Activated naive CD4-positive, alpha-beta T cell treated with anti-CD3 and anti-CD28 coated beads for 36 hours (primary cell): ENCODE measurements around the gene MYO1E. TPM values are rescaled to one million over a fixed set of nuclear protein-coding genes. Genes with fewer than 3 reads are reported as not detected.
A peak's percentile ranks its signal among the peaks of the same experiment; 100 is the strongest.

Source experiments
- CTCF ChIA-PET: fragments of 350-600 bp; sonication (Branson Sonifier 250); formaldehyde crosslinking; loops from one replicate; lab custom pipeline; 2021; ENCODE audit warnings: antibody characterized with exemption; lab: Charles Lee
- DNase-seq: peaks from one replicate; pipeline ENCODE4 v3.0.0-alpha.2; 2020
- H3K27ac Mint-ChIP-seq: one replicate; pipeline ENCODE4 v1.8.0; 2021; ENCODE audit warnings: mild to moderate bottlenecking, mixed read lengths
- H3K27me3 Mint-ChIP-seq: one replicate; pipeline ENCODE4 v1.8.0; 2021; ENCODE audit warnings: low read depth, mixed read lengths
- H3K36me3 Mint-ChIP-seq: one replicate; pipeline ENCODE4 v1.8.0; 2021; ENCODE audit warnings: low read depth, mixed read lengths
- H3K4me1 Mint-ChIP-seq: one replicate; pipeline ENCODE4 v1.8.0; 2021; ENCODE audit warnings: low read depth, mixed read lengths
- H3K4me3 Mint-ChIP-seq: one replicate; pipeline ENCODE4 v1.8.0; 2021; ENCODE audit warnings: mild to moderate bottlenecking, moderate library complexity, mixed read lengths
- H3K9me3 Mint-ChIP-seq: one replicate; pipeline ENCODE4 v1.8.0; 2021; ENCODE audit warnings: mixed read lengths
- intact Hi-C: fragments of 100-400 bp; cut with micrococcal nuclease; formaldehyde crosslinking; loops from one replicate; pipeline ENCODE4 v1.15.1; 2023
- total RNA-seq, 2 experiments: library from RNA; stranded (reverse); gene quantifications; one replicate each; pipeline ENCODE4 v1.2.3, GENCODE V29; 2021

The MYO1E gene
- total RNA-seq, 2 experiments from 2014 or later: 1.4 to 2.9 TPM

DNA sequence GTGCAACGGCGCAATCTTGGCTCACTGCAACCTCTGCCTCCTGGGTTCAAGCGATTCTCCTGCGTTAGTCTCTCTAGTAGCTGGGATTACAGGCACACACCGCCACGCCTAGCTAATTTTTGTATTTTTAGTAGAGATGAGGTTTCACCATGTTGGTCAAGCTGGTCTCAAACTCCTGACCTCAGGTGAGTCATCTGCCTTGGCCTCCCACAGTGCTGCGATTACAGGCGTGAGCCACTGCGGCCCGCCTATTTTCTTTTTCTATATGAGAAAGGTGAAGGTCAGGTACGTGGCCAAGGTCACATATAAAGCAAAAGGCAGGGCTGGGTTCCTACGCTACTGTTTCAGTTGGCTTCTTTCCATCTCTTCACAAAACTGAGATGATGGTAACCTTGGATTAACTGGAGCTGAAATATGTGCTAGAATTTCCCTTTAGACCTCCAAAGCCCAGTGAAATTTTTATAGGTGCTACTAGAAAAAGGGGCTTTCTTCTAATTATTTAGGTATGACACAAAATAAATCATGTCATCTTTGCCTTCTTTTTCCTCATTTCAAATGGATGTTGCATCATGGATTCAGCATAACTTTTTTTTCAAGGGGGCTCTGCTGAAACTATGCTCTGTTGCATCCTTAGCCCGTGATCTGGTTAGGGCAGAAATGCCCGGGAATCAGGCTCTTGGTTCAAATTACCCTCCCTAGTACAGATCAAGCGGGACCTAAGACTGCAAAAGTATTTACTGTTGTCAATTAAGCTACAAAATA, 68.5 kb downstream of the MYO1E start:
- H3K4me1 Mint-ChIP-seq: peaks cover 23% of the 10 kb centered on the region
- no peak overlapping the region for H3K27ac Mint-ChIP-seq
- no peaks in the 10 kb centered on the region for H3K9me3 Mint-ChIP-seq
- intact Hi-C loops: no loop called here
- DNase-seq: no peak
- H3K36me3 Mint-ChIP-seq: no peaks in the 10 kb centered on the region
- H3K4me3 Mint-ChIP-seq: no peak overlapping the region
- CTCF ChIA-PET: no interaction called here
- H3K27me3 Mint-ChIP-seq: no peaks in the 10 kb centered on the region

DNA sequence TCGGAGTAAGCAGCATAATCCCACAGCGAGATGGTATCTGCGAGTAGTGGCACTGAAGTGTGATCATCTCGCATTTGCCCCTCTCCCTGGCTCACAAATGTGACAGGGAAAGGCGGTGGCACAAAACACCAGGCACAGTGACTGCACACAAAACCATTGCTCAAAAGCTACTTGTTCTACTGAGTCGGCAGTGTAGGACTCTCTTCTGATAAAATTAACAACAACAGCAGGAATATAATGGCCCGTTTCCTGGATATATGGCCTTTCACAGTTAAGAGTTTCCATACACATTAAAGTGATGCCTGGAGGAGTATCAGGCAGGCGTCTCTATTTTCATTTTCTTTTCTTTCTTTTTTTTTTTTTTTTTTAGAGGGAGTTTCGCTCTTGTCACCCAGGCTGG, 69.0 kb downstream of the MYO1E start:
- Mint-ChIP-seq H3K27ac (no peak overlapping the region), H3K4me1 (peaks cover 28% of the 10 kb centered on the region)
- DNase-seq: no peak

DNA sequence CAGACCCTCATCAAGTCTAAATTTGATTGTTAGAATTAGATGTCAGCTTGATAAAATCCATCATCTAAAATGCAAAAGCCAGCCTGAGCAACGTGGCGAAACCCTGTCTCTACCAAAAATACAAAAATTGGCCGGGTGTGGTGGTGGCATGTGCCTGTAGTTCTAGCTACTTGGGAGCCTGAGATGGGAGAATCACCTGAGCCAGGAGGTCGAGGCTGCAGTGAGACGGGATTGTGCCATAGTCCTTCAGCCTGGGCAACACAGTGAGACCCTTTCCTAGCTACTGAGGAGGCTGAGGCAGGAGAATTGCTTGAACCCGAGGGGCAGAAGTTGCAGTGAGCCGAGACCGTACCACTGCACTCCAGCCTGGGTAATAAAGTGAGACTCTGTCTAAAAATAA, 69.5 kb downstream of the MYO1E start:
- Mint-ChIP-seq H3K27me3 (no peaks in the 10 kb centered on the region), H3K4me1 (peaks cover 33% of the 10 kb centered on the region), H3K9me3 (no peaks in the 10 kb centered on the region), H3K4me3 (no peak overlapping the region), H3K36me3 (no peaks in the 10 kb centered on the region), H3K27ac (no peak overlapping the region)
- intact Hi-C loops: no loop called here
- CTCF ChIA-PET: no interaction called here
- DNase-seq: no peak

More for the DNA sequence above, 69.0 kb downstream of the MYO1E start:
- Mint-ChIP-seq H3K9me3 (no peaks in the 10 kb centered on the region), H3K27me3 (no peaks in the 10 kb centered on the region), H3K36me3 (no peaks in the 10 kb centered on the region), H3K4me3 (no peak overlapping the region)
- intact Hi-C loops: no loop called here
- CTCF ChIA-PET: no interaction called here

DNA sequence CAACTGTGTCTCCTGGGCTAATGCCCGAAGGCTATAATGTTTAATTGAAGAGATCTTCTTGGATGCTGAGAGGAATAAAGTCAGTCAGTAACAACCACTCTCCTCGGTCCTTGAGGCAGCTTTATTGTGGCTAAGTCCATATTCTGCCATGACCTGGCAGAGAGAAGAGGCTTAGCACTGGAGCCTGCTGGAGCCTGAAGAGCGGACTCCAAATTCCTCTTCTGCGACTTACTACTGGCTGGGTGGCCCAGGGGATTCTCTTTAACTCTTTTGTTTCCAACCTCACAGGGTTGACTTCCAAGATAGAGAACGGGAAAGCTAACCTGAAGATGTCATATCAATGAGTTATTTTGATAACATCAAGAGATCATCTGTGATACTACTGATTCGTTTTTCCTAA, 71.1 kb downstream of the MYO1E start:
- Mint-ChIP-seq H3K27ac (no peak overlapping the region), H3K4me3 (no peak overlapping the region), H3K36me3 (no peaks in the 10 kb centered on the region), H3K27me3 (no peaks in the 10 kb centered on the region), H3K4me1 (peaks cover 38% of the 10 kb centered on the region), H3K9me3 (no peaks in the 10 kb centered on the region)
- no peak for DNase-seq
- intact Hi-C loops: loop anchor here (2.0 kb wide), 2 partner anchors 49 to 321 kb away; no protein-coding TSS in a partner anchor
- CTCF ChIA-PET: no interaction called here

DNA sequence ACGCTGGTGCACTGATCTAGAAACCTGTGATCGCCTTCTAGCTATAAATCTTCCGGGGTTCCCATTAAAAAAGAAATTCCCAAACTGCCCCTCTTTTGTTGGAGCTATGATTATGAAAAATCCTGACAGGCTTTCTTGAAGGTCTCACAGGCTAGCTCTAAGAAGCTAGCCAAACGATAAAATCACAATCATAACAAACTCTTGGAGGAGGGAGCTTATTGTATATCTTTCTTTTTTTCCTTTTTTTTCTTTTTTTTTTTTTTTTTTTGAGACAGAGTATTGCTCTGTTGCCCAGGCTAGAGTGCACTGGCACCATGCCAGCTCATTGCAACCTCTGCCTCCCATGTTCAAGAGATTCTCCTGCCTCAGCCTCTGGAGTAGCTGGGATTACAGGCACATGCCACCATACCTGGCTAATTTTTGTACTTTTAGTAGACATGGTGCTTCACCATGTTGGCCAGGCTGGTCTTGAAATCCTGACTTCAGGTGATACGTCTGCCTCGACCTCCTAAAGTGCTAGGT, 72.0 kb downstream of the MYO1E start:
- peak overlapping the region; percentile 33 for H3K4me3 Mint-ChIP-seq
- DNase-seq: peak; percentile 10
- no peaks in the 10 kb centered on the region for H3K27me3 Mint-ChIP-seq

DNA sequence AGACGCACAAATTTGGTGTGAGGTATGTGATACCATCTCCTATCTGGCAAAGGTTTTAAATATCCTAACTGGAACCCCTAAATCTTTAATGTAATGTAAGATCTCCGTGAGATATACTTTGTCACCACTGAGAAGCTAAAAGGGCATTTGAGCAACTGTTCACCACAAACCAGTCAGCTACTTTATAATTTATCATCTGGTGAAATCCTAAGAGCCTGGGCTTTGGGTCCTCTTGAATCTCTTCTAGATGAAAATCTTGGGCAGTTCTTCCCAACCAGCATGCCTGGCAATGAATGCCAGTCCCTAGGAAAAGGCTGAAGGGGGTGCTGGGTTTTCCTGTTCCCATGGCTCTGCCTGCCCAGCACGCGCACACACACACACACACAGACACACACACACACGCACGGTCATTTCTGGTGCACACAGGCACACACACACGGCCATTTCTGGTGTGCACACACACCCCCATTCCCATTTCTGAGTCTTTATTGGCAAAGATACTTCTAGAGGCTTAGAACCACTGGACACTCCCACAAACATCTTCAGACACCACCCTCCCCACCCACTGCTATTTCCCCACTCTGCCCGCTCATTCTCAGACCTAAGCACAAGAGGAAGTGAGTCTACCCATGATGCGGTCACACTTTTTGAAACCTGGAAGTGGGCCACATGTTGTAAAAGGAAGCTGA, 72.6 kb downstream of the MYO1E start:
- Mint-ChIP-seq H3K9me3 (no peaks in the 10 kb centered on the region), H3K27ac (peak overlapping the region; percentile 58), H3K36me3 (no peaks in the 10 kb centered on the region), H3K4me1 (peaks cover 40% of the 10 kb centered on the region), H3K4me3 (peak overlapping the region; percentile 33), H3K27me3 (no peaks in the 10 kb centered on the region)
- intact Hi-C loops: loop anchor here (1.0 to 2.0 kb wide), 3 partner anchors 51 to 319 kb away; partner anchors contain the start of gene MYO1E
- CTCF ChIA-PET: interaction anchor here (0.7 to 1.4 kb wide), 3 partner anchors 189 to 200 kb away, joined by 3 to 5 read pairs (median 3); no protein-coding TSS in a partner anchor
- DNase-seq: peak; percentile 87

More for the DNA sequence above, 72.0 kb downstream of the MYO1E start:
- Mint-ChIP-seq H3K27ac (peak overlapping the region; percentile 58), H3K9me3 (no peaks in the 10 kb centered on the region), H3K36me3 (no peaks in the 10 kb centered on the region), H3K4me1 (peaks cover 40% of the 10 kb centered on the region)
- CTCF ChIA-PET: interaction anchor here (0.7 to 1.4 kb wide), 3 partner anchors 188 to 200 kb away, joined by 3 to 5 read pairs (median 3); no protein-coding TSS in a partner anchor
- intact Hi-C loops: loop anchor here (1.0 to 2.0 kb wide), 3 partner anchors 50 to 320 kb away; partner anchors contain the start of gene MYO1E

DNA sequence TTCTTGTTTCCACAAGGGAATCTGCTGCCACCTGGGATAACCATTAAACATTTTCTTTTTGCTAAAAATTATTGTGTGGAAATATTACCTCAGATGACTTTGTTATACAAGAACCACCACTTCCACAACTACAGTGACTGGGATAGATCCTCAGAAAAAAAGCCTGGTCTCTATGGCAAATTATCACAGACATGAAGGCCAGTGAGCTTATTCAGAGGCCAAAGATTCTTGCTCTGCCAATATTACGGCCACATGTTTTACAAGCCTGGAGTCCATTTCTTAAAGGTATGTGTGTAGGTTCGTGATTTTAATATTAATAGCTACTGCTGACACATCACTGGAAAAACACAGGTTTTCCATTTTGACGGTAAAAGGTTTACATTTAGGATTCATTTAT, 73.8 kb downstream of the MYO1E start:
- Mint-ChIP-seq H3K4me1 (peaks cover 40% of the 10 kb centered on the region), H3K27me3 (no peaks in the 10 kb centered on the region), H3K4me3 (no peak overlapping the region), H3K27ac (no peak overlapping the region), H3K9me3 (no peaks in the 10 kb centered on the region), H3K36me3 (no peaks in the 10 kb centered on the region)
- intact Hi-C loops: no loop called here
- CTCF ChIA-PET: no interaction called here
- no peak for DNase-seq

DNA sequence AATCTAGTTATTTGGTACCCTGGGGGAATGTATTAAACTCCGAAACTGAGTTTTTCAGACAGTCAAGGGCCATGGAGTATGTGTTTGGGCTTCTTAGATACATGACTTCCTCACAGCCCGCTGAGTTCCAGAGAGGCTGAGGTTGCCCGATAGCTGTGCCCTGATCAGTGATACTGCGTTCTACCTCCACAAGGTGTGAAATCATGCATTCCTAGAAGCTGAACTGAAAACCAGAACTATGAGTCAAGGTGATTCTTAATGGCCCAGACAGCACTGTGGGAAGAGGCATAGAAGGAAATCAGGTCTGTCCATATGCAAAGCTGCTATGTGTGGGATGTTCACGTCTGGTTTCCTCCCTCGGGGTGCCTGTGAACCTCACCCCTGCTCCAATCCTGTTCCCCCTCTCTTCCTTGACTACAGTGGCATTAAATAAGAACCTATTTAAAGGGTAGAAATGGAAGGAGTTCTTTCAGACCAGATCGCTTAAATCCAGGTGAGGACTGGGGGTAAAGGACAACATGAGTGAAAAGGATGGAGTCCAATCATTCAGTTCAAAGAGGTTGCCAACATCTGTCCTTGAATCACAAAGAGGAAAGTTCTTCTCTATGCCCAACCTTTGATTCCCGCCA, 74.3 kb downstream of the MYO1E start:
- no peaks in the 10 kb centered on the region for H3K27me3 Mint-ChIP-seq
- no peak overlapping the region for H3K27ac Mint-ChIP-seq
- H3K9me3 Mint-ChIP-seq: no peaks in the 10 kb centered on the region
- CTCF ChIA-PET: interaction anchor here (0.6 kb wide), 1 partner anchor 118 kb away, joined by 3 read pairs; no protein-coding TSS in a partner anchor
- DNase-seq: peak; percentile 62
- H3K36me3 Mint-ChIP-seq: no peaks in the 10 kb centered on the region
- H3K4me1 Mint-ChIP-seq: peaks cover 40% of the 10 kb centered on the region
- H3K4me3 Mint-ChIP-seq: no peak overlapping the region
- intact Hi-C loops: no loop called here

DNA sequence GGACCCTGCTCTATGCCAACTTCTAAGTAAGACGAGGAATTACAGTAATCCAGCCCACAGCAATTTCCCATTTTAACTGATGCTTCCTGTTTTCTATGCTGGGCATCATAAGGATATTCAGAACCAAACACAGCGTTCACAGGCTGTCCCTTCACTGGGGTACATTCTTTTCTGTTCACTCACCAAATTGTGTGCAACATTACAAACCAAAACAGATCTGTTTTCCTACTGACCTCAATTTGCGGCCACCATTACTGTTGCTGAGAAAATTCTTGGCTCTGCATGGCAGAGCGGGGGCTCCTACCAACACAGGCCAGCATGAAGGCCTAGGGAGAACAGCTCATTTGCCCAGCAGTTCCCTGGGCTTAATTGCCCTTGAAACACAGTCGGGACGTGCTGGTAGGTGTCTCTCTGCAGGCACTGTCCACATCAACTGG, 76.5 kb downstream of the MYO1E start:
- CTCF ChIA-PET: no interaction called here
- Mint-ChIP-seq H3K27me3 (no peaks in the 10 kb centered on the region), H3K9me3 (no peaks in the 10 kb centered on the region), H3K36me3 (no peaks in the 10 kb centered on the region), H3K4me1 (peaks cover 36% of the 10 kb centered on the region), H3K27ac (no peak overlapping the region), H3K4me3 (no peak overlapping the region)
- no peak for DNase-seq
- intact Hi-C loops: no loop called here

DNA sequence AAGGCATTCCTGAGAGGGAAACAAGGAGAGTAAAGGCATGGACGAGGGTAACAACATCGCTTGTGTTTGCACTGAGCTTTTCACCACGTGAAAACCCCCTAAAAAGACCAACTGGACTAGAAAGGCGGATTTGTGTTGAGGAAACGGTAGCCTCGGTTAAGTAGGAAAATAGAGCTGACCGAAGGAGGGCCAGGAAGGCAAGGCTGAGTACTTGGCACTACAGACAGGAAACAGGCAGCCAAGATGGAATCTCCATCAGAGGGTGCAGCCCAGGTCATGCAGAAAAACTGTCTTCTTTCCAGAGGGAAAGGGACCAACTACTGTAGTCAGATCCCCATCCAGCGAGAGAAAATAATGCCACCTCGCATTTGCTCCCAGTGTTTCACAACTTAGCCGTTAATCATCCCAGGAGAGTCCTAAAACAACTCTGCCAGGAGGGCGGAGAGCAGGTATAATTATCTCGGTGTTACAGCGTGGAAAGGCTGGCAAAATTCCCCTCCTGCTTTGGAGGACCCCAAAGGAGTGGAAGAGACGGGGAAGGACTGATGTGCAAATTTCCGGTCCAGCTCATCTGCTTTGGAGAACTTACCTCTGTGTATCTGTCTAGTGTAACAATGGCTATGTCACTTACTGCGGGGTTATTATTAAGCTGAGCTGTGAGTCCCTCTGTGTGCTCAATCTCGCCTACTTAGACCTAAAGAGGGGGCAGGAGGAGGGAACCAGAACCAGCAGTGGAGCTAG, 77.2 kb downstream of the MYO1E start:
- intact Hi-C loops: no loop called here

DNA sequence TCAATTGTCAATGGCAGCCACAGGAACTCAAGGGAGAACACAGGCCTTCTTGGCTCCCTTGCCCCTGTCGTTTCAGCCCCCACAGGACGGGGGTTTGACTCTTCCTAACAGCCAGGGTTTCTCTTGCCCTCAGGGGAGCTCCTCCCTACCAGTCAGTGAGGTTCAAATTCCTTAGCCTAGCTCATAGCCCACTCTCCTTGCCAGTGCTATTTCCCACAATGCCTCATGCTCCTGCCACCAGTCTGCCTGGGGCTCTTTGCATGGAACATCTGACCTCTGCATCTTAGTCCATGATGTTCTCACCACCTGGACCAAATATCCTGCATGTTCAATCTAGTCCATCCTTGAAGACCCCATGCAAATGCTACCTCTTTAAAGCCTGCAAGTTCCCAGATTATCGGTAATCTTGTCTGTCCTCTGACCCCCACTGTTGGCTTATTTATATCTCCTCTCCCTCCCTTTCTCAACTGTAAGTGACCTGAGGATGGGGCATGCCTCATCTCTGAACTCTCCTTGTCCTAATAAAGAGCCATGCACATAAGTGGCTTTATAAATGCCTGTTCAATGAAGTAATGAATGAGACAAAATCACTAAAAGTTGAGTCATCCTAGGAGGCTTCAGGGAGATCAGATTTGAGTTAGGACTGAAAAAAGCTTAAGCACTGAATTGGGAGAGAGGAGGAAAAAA, 78.0 kb downstream of the MYO1E start:
- peaks cover 23% of the 10 kb centered on the region for H3K4me1 Mint-ChIP-seq
- no peak overlapping the region for H3K27ac Mint-ChIP-seq
- no peak for DNase-seq
- no peaks in the 10 kb centered on the region for H3K27me3 Mint-ChIP-seq
- no peak overlapping the region for H3K4me3 Mint-ChIP-seq
- CTCF ChIA-PET: no interaction called here
- no peaks in the 10 kb centered on the region for H3K36me3 Mint-ChIP-seq
- intact Hi-C loops: no loop called here
- no peaks in the 10 kb centered on the region for H3K9me3 Mint-ChIP-seq

More for the DNA sequence above, 77.2 kb downstream of the MYO1E start:
- H3K27ac Mint-ChIP-seq: no peak overlapping the region
- CTCF ChIA-PET: no interaction called here
- H3K27me3 Mint-ChIP-seq: no peaks in the 10 kb centered on the region
- H3K4me1 Mint-ChIP-seq: peaks cover 30% of the 10 kb centered on the region
- H3K4me3 Mint-ChIP-seq: no peak overlapping the region
- H3K36me3 Mint-ChIP-seq: no peaks in the 10 kb centered on the region
- DNase-seq: no peak
- no peaks in the 10 kb centered on the region for H3K9me3 Mint-ChIP-seq
